ENCODE results near the gene RHPN2. TPM values are rescaled to one million over a fixed set of nuclear protein-coding genes. Genes with fewer than 3 reads are reported as not detected.

The RHPN2 gene
- total and polyA plus RNA-seq, 2 of the 8 experiments (the other 6 are each of a cell fraction or from before 2014, with no cell fraction given): 22.8 to 31.1 TPM

DNA sequence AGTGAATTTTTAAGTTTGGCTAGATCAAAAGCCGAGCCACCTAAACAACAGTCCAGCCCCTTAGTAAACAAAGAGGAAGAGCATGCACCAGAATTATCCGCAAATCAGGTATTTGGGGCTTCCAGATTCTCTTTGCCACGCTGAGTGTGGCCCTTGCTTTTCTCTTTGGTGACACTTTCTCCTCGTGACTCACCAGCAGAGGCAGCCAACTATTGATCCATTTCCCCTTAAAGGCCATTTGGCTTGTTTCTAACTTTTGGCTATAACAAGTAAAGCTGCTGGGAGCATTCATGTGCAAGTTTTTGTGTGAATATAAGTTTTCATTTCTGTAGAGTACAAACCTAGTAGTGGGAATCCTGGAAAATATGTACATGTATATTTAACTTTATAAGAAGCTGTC, 49.6 kb upstream of the RHPN2 start:
- CTCF ChIA-PET (ENCODE audit: partially characterized antibody): interaction anchor here (0.6 to 1.6 kb wide), 2 partner anchors 138 to 533 kb away, joined by 3 to 11 read pairs; no protein-coding TSS in a partner anchor
- H2BK12ac ChIP-seq (ENCODE audit: low read depth, low read length): no peak overlapping the region
- peaks cover 9 to 39% (median 26%) of the 10 kb centered on the region in 4 experiments for H3K36me3 ChIP-seq (ENCODE audit: control insufficient read depth in 2 of 4, insufficient read depth in 4 of 4, low read length in 3 of 4)
- H3K23ac ChIP-seq (ENCODE audit: insufficient read length): no peak overlapping the region
- no peak overlapping the region for H2AK5ac ChIP-seq (ENCODE audit: low read depth, low read length)
- DNase-seq (ENCODE audit: low read depth in 1 of 2, low spot score in 2 of 2) (no peak), FAIRE-seq (no peak)
- H3K79me1 ChIP-seq (ENCODE audit: low read depth, low read length): no peaks in the 10 kb centered on the region
- no peak overlapping the region for H2AFZ ChIP-seq (ENCODE audit: low read length)
- no peak overlapping the region for H3K18ac ChIP-seq (ENCODE audit: extremely low read depth, low read length)
- H2BK5ac ChIP-seq (ENCODE audit: low read depth, low read length): no peak overlapping the region
- H3K79me2 ChIP-seq (ENCODE audit: control insufficient read depth in 1 of 2, insufficient read depth in 2 of 2, low read length in 2 of 2): no peaks in the 10 kb centered on the region
- peaks cover 2% of the 10 kb centered on the region; the same call in 1 of the 2 replicates for H3K23me2 ChIP-seq (ENCODE audit: low read depth, low read length)
- POLR2A ChIA-PET (ENCODE audit: partially characterized antibody): no interaction called here
- H2BK120ac ChIP-seq (replicated peaks; ENCODE audit: low read depth, low read length): no peak overlapping the region
- H3K4me3 ChIP-seq (ENCODE audit: extremely low read depth in 1 of 4, insufficient read depth in 2 of 4, low read depth in 3 of 4, low read length in 4 of 4): no peak overlapping the region
- H4K91ac ChIP-seq (replicated peaks; ENCODE audit: insufficient read length, low read length): no peak overlapping the region
- H3K4ac ChIP-seq (replicated peaks; ENCODE audit: insufficient read length, low read depth, low read length): no peak overlapping the region
- no peaks in the 10 kb centered on the region for H3K9me3 ChIP-seq (ENCODE audit: insufficient read depth in 2 of 2, low read depth in 1 of 2, low read length in 1 of 2)
- H3K4me2 ChIP-seq (ENCODE audit: insufficient read depth in 1 of 2, low read depth in 2 of 2, low read length in 2 of 2): no peak overlapping the region
- H3K4me1 ChIP-seq (replicated peaks in 1 of 4; ENCODE audit: control insufficient read depth in 3 of 4, insufficient read depth in 4 of 4, low read length in 3 of 4): no peaks in the 10 kb centered on the region
- no peak overlapping the region for H3K9ac ChIP-seq (replicated peaks in 1 of 4; ENCODE audit: extremely low read depth in 1 of 4, low read depth in 3 of 4, low read length in 3 of 4)
- TF ChIP-seq SIN3A (conservative IDR thresholded peaks at IDR 0.05 in 1 of 2, IDR thresholded peaks at IDR 0.05 in 1 of 2; ENCODE audit: low read depth in 1 of 2, low read length in 2 of 2): no peak
- TF ChIP-seq TEAD4 (IDR thresholded peaks at IDR 0.05; ENCODE audit: low read depth, low read length): no peak
- no peak for TF ChIP-seq KDM1A (IDR thresholded peaks at IDR 0.05; ENCODE audit: borderline replicate concordance, low read length)
- TF ChIP-seq CREB1 (IDR thresholded peaks at IDR 0.05): no peak
- no peak for TF ChIP-seq BCL11A (IDR thresholded peaks at IDR 0.05; ENCODE audit: low read depth in 2 of 2, low read length in 2 of 2)
- TF ChIP-seq, protein P1, sequence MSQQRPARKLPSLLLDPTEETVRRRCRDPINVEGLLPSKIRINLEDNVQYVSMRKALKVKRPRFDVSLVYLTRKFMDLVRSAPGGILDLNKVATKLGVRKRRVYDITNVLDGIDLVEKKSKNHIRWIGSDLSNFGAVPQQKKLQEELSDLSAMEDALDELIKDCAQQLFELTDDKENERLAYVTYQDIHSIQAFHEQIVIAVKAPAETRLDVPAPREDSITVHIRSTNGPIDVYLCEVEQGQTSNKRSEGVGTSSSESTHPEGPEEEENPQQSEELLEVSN (IDR thresholded peaks at IDR 0.05): no peak
- TF ChIP-seq EGR1 (IDR thresholded peaks at IDR 0.05; ENCODE audit: borderline replicate concordance, low read depth, low read length): no peak
- TF ChIP-seq JUN (IDR thresholded peaks at IDR 0.05; ENCODE audit: low read depth, low read length): no peak
- WGBS, 2 experiments (ENCODE audit: extremely low coverage in 1 of 2, insufficient coverage in 1 of 2, insufficient read length in 1 of 2, insufficient replicate concordance in 2 of 2, low coverage in 1 of 2, low lambda C conversion rate in 2 of 2, missing lambda C conversion rate in 1 of 2): 90% methylated on average over 4 of the region's 4 CpGs; no CpG with 5 or more reads in 1 of the 2 experiments
- H2BK20ac ChIP-seq (ENCODE audit: low read length): no peak overlapping the region
- no peak overlapping the region for H3K27ac ChIP-seq (ENCODE audit: low read depth, low read length)
- no peak overlapping the region for H3K14ac ChIP-seq (ENCODE audit: insufficient read length)
- no peaks in the 10 kb centered on the region for H4K20me1 ChIP-seq (replicated peaks in 1 of 2; ENCODE audit: control insufficient read depth in 1 of 2, insufficient read depth in 2 of 2, low read length in 2 of 2)
- no peak overlapping the region for H4K8ac ChIP-seq (ENCODE audit: extremely low read depth, insufficient read depth, low read length)
- H3K27me3 ChIP-seq (replicated peaks in 1 of 4; ENCODE audit: control insufficient read depth in 3 of 4, extremely low read depth in 1 of 4, insufficient read depth in 3 of 4, low read length in 3 of 4): no peaks in the 10 kb centered on the region
- no peak overlapping the region for H3K56ac ChIP-seq (replicated peaks; ENCODE audit: insufficient read length, low read depth, low read length)
- H4K5ac ChIP-seq (ENCODE audit: insufficient read length, low read depth, low read length): no peak overlapping the region
- no peak overlapping the region for H2BK15ac ChIP-seq (ENCODE audit: low read length)
